ENCODE data around the gene PLOD2.

DNA sequence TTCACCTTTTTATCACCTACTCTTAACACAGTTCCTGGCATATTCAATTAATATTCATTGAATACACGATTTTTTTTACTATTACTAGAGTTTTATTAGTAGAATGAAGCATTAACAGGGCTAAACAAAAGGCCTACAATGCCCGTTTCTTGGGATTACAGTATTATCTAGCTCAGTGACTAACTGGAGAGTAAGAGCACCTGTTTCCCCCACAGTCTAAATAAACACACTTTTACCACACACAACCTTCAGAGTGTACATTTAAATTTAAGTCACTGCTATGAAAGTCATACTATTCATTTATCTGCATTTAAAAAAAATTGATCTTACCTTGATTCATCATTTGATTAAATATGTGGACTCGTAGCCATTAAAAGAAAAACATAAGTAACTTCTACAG is 74.8 kb downstream of the PLOD2 start:
- TF ChIP-seq, protein P1, sequence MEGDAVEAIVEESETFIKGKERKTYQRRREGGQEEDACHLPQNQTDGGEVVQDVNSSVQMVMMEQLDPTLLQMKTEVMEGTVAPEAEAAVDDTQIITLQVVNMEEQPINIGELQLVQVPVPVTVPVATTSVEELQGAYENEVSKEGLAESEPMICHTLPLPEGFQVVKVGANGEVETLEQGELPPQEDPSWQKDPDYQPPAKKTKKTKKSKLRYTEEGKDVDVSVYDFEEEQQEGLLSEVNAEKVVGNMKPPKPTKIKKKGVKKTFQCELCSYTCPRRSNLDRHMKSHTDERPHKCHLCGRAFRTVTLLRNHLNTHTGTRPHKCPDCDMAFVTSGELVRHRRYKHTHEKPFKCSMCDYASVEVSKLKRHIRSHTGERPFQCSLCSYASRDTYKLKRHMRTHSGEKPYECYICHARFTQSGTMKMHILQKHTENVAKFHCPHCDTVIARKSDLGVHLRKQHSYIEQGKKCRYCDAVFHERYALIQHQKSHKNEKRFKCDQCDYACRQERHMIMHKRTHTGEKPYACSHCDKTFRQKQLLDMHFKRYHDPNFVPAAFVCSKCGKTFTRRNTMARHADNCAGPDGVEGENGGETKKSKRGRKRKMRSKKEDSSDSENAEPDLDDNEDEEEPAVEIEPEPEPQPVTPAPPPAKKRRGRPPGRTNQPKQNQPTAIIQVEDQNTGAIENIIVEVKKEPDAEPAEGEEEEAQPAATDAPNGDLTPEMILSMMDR (conservative IDR thresholded peaks at IDR 0.05; ENCODE audit: low read length): no peak
- TF ChIP-seq EZH2phosphoT487 (IDR thresholded peaks at IDR 0.05; ENCODE audit: borderline replicate concordance): no peak
